ENCODE results near the gene ANO3. TPM values are rescaled to one million over a fixed set of nuclear protein-coding genes. Genes with fewer than 3 reads are reported as not detected.
"Not testable (repeated sequence)": the region's sequence is repeated elsewhere in the genome, so short reads cannot be mapped to it uniquely, and the experiment has no call there.

Gene ANO3
- total RNA-seq, 4 donors from 2014 or later = 0.12 to 0.32 (median 0.19) TPM; not detected in 1

GRCh38 chr11:26626346-26626745 is 294.4 kb downstream of the ANO3 start:
- no peak overlapping the region for H3K4me3 ChIP-seq (ENCODE audit: low read depth, poor library complexity, severe bottlenecking)
- DNase-seq (ENCODE audit: low spot score in 2 of 2) = no peak
- TF ChIP-seq CTCF (IDR thresholded peaks at IDR 0.05) (no peak), POLR2A (IDR thresholded peaks at IDR 0.05) (no peak)
- WGBS, 2 donors = 86 to 93% methylated on average over 1 of the region's 1 CpG
- intact Hi-C loops (cut with DNase I; ENCODE audit: low total_unique reads) = no loop called here

GRCh38 chr11:26632691-26633159 is 300.8 kb downstream of the ANO3 start:
- 48 to 58% methylated on average over 2 of the region's 2 CpGs for WGBS, 2 donors
- no peak overlapping the region for H3K4me3 ChIP-seq (ENCODE audit: low read depth, poor library complexity, severe bottlenecking)
- DNase-seq (ENCODE audit: low spot score in 2 of 2) = no peak
- TF ChIP-seq CTCF (IDR thresholded peaks at IDR 0.05) (no peak), POLR2A (IDR thresholded peaks at IDR 0.05) (no peak)
- intact Hi-C loops (cut with DNase I; ENCODE audit: low total_unique reads) = no loop called here

- H3K4me3 ChIP-seq (ENCODE audit: low read depth, poor library complexity, severe bottlenecking); intact Hi-C loops (cut with DNase I; ENCODE audit: low total_unique reads); DNase-seq (ENCODE audit: low spot score in 2 of 2): not testable (repeated sequence)
- WGBS, 2 donors = 92 to 97% methylated on average over 10 of the region's 10 CpGs
Observed at GRCh38 chr11:26643314-26643713, 311.4 kb downstream of the ANO3 start.

- TF ChIP-seq POLR2A (IDR thresholded peaks at IDR 0.05) = no peak
- intact Hi-C loops (cut with DNase I; ENCODE audit: low total_unique reads) = no loop called here
- DNase-seq (ENCODE audit: low spot score in 2 of 2) = peak in 1 of 2 donors; percentile 56
- WGBS, 2 donors = 30 to 35% methylated on average over 8 of the region's 8 CpGs
- no peak overlapping the region for H3K4me3 ChIP-seq (ENCODE audit: low read depth, poor library complexity, severe bottlenecking)
Observed at GRCh38 chr11:26649884-26650283, 318.0 kb downstream of the ANO3 start.

- intact Hi-C loops (cut with DNase I; ENCODE audit: low total_unique reads) = no loop called here
- DNase-seq (ENCODE audit: low spot score in 2 of 2) = no peak
- 80 to 86% methylated on average over 6 of the region's 6 CpGs for WGBS, 2 donors
- no peak for TF ChIP-seq CTCF (IDR thresholded peaks at IDR 0.05)
- H3K4me3 ChIP-seq (ENCODE audit: low read depth, poor library complexity, severe bottlenecking) = no peak overlapping the region
Observed at GRCh38 chr11:26651916-26652315, 320.0 kb downstream of the ANO3 start.

GRCh38 chr11:26655287-26655686 is 323.4 kb downstream of the ANO3 start:
- TF ChIP-seq CTCF (IDR thresholded peaks at IDR 0.05) (no peak), POLR2A (IDR thresholded peaks at IDR 0.05) (no peak)
- no peak for DNase-seq (ENCODE audit: low spot score in 2 of 2)
- 88 to 91% methylated on average over 2 of the region's 2 CpGs for WGBS, 2 donors

GRCh38 chr11:26662916-26663315 is 331.0 kb downstream of the ANO3 start:
- 75% methylated on average over 1 of the region's 1 CpG for WGBS, 2 donors
- intact Hi-C loops (cut with DNase I; ENCODE audit: low total_unique reads) = no loop called here
- DNase-seq (ENCODE audit: low spot score in 2 of 2) = no peak
- H3K4me3 ChIP-seq (ENCODE audit: low read depth, poor library complexity, severe bottlenecking) = no peak overlapping the region
- TF ChIP-seq POLR2A (IDR thresholded peaks at IDR 0.05) = no peak
- no peak for TF ChIP-seq CTCF (IDR thresholded peaks at IDR 0.05)

More at GRCh38 chr11:26655287-26655686, 323.4 kb downstream of the ANO3 start:
- intact Hi-C loops (cut with DNase I; ENCODE audit: low total_unique reads) = no loop called here
- H3K4me3 ChIP-seq (ENCODE audit: low read depth, poor library complexity, severe bottlenecking) = no peak overlapping the region
